GF-D8 (cell line): Measurements from ENCODE around the gene GNA12.

ENCODE experiments used
- DNase-seq: peaks from one replicate; lab custom pipeline; 2025; lab: John Stamatoyannopoulos, UW

The GNA12 gene

DNA sequence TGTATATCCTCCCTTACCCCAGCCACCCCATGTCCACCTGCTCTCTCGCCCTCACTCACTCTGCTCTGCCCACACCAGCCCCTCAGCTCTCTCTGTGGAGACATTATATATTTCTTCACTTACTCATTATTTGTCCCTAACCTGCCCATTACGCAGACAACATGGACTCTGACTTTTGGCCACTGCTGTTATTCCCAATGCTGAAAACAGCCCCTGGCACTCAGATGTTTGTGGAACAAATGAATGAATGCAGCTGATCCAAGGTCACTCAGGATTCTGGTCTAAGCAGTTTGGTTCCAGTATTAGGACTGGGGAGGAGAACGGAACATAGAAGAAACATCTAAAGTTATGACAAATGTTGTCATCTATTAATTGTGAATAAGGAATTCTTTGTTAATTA is 26.7 kb downstream of the GNA12 start:
- DNase-seq = no peak

DNA sequence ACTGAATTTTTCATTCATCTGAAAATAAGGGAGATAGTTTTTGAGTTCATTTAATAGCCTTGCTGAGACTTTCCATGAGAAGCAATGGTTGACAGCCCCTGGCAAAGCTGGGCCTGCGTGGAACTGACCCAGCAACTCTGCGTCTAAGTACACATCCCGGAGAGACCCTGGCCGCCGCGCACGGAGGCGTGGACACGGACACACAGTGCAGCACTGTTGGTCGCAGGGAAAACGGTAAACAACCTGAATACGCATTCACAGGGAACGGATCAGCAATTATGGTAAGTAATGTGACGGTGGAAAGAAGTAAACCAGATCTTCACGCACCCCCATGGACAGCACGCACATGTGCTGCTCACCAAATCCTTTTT is 28.2 kb downstream of the GNA12 start:
- DNase-seq = no peak

DNA sequence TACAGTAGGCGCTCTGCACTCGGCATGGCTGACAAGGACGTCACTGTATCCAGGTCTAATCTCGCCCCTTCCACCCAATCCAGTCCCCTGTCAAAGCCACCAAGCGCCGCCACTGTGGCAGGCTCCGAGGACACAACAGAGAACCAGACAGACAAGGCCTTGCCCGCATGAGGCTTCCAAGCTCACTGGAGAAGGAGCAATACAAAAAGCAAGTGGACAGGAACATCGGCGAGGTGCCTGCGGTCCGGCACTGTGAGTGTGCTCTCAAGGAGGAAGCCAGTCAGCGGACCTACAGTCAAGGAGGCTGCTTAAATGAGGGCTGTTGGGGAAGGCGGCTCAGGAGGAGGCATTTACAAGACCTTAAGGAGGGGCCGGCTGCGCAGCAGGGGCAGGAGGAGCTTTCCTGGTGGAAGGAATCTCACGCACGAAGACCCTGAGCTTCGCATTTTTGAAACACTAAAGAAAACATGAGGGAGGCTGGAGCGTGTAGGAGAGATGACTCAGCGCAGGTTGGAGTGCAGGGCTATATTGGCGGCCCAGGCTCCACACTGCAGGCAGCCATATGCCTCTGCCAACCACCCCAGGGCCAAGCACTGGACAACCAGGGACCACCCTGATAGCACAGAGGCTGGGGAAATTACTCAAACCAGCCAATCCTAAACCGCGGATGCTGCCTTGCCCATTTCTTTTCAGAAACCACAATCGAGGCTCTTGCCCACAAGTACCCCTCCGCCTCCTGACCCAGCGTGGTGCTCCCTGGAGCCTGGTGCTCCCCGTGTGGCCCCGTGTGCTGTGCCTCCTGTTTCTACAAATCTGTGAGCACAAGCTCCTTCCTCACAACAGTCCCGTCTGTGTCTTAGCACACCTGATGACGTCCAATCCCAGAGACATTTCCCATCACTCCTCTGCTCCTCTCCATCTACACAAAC is 28.9 kb downstream of the GNA12 start:
- DNase-seq = no peak

DNA sequence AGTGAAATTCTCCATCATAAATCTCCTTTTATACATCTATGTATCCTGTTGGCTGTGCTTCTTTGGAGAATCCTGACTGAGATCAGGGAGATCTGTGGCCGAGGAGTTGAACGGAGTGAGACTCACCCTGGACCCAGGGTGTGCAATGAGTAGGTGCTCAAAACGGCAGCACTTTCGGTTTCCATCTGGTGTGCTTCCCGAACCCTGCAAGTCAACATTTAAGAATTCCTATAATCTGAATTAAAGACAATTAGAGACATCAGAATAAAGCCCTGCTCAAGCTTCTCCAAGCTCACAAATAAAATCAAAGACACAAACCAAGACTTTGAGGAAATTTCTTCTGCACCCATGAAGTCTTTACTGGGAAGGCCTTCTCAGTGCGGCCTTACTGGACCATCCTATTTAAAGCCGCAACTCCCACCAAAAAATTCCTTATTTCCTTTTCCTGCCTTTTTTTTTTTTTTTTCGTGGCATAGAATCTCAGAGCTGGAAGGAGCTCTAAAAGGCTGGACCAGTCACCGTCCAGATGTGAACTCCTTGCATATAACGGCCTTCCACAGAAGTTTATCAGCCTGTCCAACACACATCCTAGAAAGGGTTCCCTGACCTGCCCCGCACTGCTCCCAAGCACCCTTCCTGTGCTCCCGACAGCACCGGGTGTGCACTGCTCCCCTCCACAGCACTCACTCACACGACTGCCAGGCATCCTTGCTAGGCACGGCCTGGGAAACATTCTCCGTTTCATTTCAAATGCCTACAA is 29.7 kb downstream of the GNA12 start:
- no peak for DNase-seq

DNA sequence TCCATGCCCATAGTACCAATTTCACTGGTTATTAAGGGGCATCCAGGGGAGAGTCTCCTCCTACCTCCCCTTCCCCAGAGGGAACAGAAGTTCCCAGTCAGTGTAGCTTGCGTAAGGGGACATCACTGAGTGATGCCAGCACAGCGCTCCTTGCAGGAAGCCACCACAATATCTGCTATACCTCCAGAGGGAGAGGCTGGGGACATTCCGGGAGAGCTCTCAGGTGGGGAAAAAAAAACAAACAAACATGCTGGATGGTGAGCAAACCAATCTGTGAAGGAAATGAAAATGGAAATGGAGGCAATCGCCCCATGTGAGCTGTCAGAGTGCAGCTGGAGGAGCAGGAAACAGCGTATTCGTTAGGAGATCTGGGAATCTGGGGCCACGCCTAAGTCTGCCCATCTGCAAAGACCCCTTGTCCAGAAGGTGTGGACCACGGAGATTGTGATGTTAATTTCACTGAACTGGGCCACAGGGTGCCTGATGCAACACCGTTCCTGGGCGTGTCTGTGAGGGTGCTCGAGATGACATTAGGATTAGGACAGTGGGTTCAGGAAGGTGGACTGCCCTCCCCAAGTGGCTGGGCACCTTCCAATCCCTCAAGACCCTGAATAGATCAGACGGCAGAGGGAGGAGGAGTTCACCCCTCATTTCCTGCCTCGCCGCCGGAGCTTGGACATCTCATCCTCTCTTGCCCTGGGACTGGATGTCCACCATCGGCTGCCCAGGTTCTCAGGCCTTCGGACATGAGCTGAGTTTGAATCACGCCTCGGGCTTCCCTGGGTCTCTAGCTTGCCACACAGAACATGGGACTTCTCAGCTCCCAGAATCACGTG is 30.5 kb downstream of the GNA12 start:
- DNase-seq = no peak

DNA sequence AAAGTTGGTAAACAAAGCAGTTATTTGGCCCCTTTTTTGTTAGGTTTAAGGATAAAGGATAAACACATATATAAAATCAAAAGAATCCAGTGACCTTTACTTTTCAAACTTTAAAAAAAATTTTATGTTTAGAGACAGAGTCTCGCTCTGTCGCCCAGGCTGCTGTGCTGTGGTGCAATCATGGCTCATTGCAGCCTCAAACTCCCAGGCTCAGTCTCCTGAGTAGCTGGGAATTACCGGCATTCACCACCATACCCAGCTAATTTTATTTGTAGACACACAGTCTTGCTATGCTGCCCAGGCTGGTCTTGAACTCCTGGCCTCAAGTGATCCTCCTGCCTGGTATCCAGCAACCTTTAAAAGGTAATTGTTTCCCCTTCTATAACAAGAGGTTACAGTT is 31.3 kb downstream of the GNA12 start:
- DNase-seq = no peak

DNA sequence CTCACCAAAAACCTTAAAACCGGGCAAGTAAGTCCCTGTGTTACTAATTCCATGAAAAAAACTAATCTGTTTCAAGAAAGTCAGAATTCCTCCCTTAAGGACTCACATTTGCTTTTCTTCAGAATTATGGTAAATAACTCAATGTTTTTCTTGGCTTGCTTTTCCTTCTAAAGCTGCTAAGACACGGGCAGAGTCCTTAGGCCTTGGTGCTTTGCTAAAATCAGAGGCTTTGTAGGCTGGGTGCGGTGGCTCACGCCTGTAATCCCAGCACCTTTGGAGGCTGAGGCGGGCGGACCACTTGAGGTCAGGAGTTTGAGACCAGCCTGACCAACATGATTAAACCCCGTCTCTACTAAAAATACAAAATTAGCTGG is 32.0 kb downstream of the GNA12 start:
- no peak for DNase-seq

DNA sequence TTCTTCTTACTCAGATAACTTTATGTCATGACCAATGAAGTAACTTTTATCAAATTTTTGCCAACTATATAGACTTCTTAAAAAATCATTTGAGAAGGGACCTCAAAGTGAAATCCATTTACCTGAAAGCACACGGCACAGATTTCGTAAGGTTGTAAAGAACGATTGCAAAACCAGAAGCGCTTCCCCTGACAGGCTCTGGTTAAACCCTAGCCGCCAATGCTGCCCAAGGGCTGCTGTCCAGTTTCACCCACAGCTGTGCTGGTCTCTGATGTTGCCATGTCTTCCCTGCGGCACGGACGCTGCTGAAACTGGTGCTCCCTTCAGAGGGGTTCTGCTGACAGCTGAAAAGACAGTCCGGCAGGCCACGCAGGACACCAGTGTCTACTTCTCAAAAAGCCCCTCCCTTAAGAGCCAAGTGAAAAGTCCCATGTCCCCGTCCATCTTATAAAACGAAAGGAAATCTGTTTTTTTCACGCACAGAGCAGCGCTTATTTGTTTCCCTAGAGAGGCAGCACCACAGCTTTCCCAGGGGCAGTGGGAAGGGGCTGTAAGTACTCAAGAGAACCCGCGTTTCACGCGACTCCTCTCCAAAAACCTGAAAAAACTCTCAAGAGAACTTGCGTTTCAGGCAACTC is 32.5 kb downstream of the GNA12 start:
- peak; percentile 21 for DNase-seq

DNA sequence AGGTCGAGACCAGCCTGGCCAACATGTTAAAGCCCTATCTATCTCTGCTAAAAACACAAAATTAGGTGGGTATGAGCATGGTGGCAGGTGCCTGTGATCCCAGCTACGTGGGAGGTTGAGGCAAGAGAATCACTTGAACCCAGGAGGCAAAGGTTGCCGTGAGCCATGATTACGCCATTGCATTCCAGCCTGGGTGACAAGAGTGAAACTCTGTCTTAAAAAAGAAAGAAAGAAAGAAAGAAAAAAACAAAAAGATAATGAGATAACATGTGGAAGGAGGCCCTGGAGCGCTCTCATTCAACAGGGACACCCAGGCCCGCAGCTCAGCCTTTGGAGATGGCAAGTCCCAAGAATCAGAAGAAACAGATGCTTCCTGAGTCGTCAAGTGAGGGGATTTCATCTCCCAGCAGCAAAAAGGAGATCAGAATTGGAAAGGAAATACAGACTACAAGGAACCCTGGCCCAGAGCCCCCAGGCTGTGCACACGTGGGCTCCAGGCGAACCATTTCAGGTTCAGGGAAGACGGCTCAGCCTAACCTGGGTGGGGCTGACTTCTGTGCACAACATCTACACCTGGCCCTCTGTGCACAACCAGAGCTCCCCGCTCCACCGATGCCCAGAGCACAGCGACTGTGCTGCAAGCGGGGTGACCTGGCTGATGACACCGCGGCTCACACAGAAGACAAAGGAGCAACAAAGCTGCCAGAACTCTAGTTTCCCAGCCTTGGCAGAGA is 33.3 kb downstream of the GNA12 start:
- DNase-seq = no peak

DNA sequence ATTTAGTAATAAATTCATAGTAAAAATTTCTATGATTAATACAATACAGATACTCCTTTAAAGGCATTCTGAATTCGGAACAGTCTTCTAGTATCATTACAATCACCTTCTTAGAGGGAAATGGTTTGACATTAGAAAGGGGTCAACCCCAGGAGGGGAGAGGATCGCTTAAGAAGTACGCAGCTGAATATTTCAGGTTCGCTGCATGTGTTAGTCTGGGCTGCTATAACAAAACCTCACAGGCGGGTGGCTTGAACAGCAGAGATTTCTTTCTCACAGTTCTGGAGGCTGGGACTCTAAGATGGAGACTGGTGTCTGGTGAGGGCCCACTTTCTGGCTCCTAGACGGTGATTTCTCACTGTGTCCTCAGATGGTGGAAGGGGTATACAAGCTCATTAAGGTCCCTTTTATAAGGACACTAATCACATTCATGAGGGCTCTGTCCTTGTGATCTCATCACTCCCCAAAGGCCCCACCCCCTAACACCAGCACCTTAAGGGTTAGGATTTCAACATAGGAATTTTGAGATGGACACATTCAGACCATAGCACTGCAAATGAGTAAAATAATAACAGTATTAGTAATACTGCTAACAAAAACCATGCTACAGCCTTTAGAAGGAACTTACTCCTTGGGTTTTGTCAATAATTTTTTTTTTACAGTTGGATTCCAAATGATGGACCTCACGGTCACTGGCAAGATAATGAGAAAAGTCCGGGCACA is 34.0 kb downstream of the GNA12 start:
- DNase-seq = no peak

DNA sequence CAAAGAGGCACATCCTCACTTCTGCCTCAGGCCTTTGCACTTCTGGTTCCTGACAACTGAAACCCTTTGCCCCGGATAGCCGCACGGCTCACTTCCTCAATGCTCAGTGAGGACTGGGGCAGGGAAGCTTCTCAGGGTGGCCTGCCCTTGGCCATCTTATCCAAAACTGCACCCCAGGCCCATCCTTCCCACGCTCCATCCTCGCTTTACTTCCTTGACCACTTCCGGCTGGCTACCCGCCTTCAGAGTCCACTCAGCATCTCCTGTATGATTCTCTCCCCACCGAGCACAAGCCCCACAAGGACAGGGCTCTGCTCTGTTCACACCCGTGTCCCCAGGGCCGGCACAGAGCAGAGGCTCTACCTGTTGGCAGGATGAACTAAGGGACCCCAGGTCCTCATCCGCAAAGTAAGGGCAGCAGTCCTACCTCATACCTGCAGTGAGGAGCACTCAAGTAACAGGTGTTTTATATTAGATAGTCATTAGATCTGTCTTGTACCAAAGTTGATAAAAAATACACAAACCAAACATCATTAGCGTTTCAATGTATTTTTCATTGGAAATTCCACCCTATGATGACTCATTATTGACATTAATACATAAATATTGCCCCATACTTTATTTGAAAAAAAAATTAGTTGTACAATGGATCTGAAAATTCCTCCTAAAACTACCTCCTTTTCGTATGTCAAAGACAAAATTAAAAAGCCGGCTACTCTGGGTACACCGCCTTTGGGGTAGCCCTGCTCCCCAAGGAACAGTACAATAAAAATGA is 35.0 kb downstream of the GNA12 start:
- DNase-seq = no peak

DNA sequence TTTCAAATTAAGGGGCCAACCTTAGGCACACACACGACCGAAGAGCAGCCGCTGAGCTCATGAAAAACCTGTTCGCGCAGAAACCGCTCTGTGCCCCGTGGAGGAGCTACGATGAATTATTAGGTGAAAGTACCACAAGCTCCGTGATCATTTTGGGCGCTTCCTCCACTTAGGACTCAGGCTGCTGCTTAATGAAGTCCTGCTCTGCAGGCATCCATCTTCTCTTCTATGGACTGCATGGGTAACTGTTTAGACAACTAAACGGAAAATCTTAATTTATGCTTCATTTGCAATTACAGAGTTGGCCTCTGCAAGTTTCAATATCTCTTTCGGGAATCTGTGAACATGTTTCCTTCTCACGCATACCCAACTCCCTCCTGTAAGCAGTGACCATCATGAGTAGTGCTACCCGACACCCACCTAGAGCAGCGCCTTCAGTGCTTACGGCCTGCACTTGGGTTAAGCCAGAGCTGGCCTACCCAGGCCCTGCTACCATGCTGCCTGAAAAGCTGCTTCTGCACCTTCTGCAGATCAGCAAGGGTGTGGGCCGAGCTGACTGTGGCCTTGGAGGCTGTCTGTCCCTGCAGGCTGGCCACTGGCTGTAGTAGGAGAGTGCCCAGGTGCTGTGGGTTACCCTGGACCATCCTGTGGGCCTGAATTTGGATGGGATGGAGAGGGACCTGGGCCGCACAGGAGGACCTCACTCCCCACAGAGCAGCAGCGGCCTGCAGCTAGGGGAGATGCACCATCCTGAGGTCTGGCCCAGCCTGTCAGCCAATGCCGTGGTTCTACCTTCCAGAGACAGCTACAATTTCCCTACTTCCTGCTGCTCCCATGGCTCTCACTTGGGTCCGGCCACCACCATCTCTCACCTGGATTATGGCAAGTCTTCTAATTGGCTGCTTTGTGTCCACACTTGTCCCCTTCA is 36.0 kb downstream of the GNA12 start:
- no peak for DNase-seq

DNA sequence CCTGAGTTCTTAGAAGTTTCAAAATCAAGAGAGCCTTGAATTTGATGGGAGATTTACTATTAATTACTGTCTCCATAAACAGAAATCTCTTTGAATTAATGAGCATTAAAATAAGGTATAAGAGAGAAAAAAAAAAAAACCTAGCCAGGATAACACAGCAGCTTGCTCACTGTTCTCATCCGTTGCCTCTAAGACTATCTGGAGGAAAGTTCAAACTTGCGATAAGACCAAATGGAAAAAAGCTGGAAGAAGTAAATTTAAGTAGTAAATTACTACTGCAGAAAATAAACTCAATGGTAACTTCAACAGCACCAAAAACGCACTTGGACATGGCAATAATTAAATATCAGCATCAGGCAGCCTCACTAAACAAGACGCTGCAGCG is 36.7 kb downstream of the GNA12 start:
- no peak for DNase-seq

DNA sequence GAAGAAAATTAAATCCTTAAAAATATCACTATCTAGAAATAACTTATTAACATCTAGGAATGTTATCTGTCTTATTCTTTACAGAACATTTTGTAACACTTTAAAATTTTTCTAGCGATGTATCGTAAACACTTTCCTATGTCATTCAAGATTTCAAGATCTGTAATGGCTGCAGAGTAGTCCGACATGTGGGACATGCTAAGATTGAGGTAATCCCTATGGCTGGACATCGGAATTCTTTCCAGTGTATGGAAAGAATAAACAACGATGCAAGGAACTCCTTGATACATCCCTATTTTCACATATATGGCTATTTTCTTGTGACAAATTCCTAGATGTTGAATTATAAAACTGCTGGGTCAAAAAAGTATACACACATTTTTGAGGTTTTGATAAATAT is 37.5 kb downstream of the GNA12 start:
- no peak for DNase-seq

DNA sequence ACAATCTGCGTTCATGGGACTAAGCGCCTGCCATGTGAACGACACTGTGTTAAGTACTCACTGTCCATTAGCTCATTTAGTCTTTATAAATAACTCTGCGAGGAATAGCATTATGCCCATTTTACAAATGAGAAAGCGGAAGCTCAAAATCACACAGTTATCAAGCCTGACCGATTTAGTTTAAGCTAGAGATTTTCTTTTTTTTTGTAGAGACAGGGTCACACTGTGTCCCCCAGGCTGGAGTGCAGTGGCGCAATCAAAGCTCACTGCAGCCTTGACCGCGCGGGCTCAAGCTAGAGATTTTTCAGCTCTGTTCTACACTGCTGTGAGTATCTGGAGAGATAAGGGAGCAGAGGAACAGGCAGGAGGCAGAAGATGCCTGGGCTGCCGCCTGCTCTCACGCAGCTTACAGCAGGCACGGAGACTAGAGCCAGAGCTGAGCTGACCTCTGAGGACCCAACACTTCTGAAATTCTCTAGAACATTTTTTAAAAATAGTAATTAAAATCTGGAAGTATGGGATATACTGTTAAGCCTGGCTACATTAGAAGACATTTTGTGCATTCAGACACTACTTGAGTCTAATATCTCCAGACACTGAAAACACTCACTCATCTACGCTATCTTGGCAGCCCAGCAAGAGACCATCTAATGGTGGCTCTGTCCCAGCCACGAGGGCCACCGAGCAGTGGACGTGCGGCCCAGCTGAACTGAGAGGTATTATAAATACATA is 38.7 kb downstream of the GNA12 start:
- no peak for DNase-seq

DNA sequence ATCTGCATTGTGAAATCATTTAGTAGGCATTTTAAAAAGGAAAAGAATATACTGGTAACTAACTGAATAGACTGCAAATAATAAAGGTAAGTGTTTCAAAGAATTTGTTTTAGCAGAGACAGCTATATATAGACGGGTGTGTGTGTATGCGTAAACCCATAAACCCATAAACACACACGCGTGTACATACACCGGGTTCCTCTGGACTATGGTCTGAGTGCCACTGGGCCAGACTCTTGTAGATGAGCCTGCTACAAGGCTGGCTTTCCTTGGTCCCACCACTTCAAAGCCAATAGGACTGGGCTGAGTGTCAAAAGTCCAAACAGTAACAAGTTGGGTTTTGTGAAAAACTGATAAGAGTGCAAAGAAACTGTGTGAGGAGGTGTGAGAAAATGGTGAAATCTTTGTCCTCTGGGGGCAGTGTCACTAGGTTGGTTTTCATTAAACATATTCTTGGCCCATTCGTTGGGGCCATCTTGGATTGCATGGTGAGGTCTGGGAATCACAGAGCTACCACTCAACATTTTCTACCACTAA is 39.8 kb downstream of the GNA12 start:
- no peak for DNase-seq

DNA sequence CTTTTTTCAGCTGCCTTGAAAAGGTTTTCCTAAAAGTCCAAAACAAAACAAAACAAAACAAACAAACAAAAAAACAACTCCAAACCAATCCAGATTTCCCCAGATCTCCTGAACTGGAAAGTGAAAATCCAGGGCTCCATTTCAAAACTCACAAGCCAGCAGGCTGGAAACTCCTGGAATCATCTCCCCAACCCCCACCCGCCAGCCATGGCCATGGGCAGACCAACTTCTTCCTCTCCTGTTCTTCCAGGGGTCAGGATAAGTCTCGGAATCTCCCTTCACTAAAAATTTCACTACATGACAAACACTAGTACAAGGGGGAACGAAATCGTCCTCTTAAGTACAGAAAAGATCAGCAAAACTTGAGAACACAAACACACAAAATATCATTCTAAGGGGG is 40.4 kb downstream of the GNA12 start:
- no peak for DNase-seq

DNA sequence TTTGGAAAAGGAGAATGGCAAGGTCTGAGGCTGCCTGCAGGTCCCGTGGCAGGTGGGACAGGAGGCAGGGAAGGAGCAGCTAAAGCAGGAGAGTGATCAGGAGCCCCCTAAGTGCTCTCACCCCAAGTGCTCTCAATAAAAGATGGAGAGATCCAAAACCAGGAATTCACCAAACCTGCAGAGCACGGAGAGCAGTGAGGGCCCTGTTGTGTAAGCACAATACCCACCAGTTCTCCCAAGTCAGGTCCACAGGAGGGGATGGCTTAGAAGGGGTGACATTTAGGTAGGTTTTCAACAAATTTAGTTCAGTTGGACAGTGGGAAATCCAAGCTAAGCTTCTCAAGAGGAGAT is 40.8 kb downstream of the GNA12 start:
- no peak for DNase-seq
